GM23338 (cell line): ENCODE results near the gene NUP50. TPM values are rescaled to one million over a fixed set of nuclear protein-coding genes. Genes with fewer than 3 reads are reported as not detected.

Experiments used
- ATAC-seq: fragments of 200-7000 bp; cut with Tn5 transposase; 3 replicates; pipeline ENCODE4 v1.9.1; 2020
- DNase-seq: peaks from one replicate; pipeline ENCODE4 v3.0.0-alpha.2; 2015; ENCODE audit warnings: low spot score
- H2AFZ ChIP-seq: fragments of 200-600 bp; sonication (generic); 2 replicates; pipeline ENCODE4 v1.8.0; 2016; ENCODE audit warnings: antibody characterized with exemption, mild to moderate bottlenecking, moderate library complexity
- H3F3A ChIP-seq: fragments of 200-600 bp; sonication (generic); replicated peaks from 2 replicates; pipeline ENCODE4 v1.8.0; 2017; ENCODE audit warnings: antibody characterized with exemption, mixed run types, low read depth
- H3K27ac ChIP-seq: fragments of 200-600 bp; sonication (generic); 2 replicates; pipeline ENCODE4 v1.6.1; 2016; ENCODE audit warnings: low read depth
- H3K27me3 ChIP-seq: fragments of 200-600 bp; sonication (generic); 2 replicates; pipeline ENCODE4 v1.8.0; 2016; ENCODE audit warnings: mild to moderate bottlenecking, mixed run types, moderate library complexity; ENCODE audit not compliant: insufficient read depth
- H3K36me3 ChIP-seq: fragments of 200-600 bp; sonication (generic); 2 replicates; pipeline ENCODE4 v1.8.0; 2016; ENCODE audit warnings: mild to moderate bottlenecking; ENCODE audit not compliant: insufficient read depth
- H3K4me1 ChIP-seq: fragments of 200-600 bp; sonication (generic); 2 replicates; pipeline ENCODE4 v1.8.0; 2016; ENCODE audit warnings: mild to moderate bottlenecking, moderate library complexity; ENCODE audit not compliant: insufficient read depth
- H3K4me2 ChIP-seq: fragments of 200-600 bp; sonication (generic); 2 replicates; pipeline ENCODE4 v1.7.1; 2017; ENCODE audit warnings: mixed run types
- H3K4me3 ChIP-seq: fragments of 200-600 bp; sonication (generic); 2 replicates; pipeline ENCODE4 v1.6.1; 2016; ENCODE audit warnings: mixed run types
- H3K79me2 ChIP-seq: fragments of 200-600 bp; sonication (generic); replicated peaks from 2 replicates; pipeline ENCODE4 v1.8.0; 2017; ENCODE audit warnings: mild to moderate bottlenecking; ENCODE audit not compliant: insufficient read depth
- H3K9me2 ChIP-seq: fragments of 200-600 bp; sonication (generic); 2 replicates; pipeline ENCODE4 v1.8.0; 2017; ENCODE audit not compliant: insufficient read depth
- H4K20me1 ChIP-seq: fragments of 200-600 bp; sonication (generic); replicated peaks from 2 replicates; pipeline ENCODE4 v1.8.0; 2017; ENCODE audit warnings: mild to moderate bottlenecking; ENCODE audit not compliant: insufficient read depth
- H3K27ac Mint-ChIP-seq: 2 replicates; pipeline ENCODE4 v1.8.0; 2020; ENCODE audit warnings: inconsistent platforms, mild to moderate bottlenecking, moderate library complexity, mixed read lengths
- H3K27me3 Mint-ChIP-seq: 3 replicates; pipeline ENCODE4 v1.8.0; 2022; ENCODE audit warnings: low read depth, mild to moderate bottlenecking, moderate library complexity, mixed read lengths, inconsistent platforms; ENCODE audit not compliant: insufficient read depth, poor library complexity
- H3K36me3 Mint-ChIP-seq: 3 replicates; pipeline ENCODE4 v1.8.0; 2021; ENCODE audit warnings: low read depth, mild to moderate bottlenecking, inconsistent platforms, moderate library complexity, mixed read lengths
- H3K4me1 Mint-ChIP-seq: 3 replicates; pipeline ENCODE4 v1.8.0; 2020; ENCODE audit warnings: mild to moderate bottlenecking, inconsistent platforms, mixed read lengths
- H3K4me3 Mint-ChIP-seq: 3 replicates; pipeline ENCODE4 v1.8.0; 2021; ENCODE audit warnings: moderate library complexity, mild to moderate bottlenecking, inconsistent platforms, mixed read lengths
- H3K9me3 Mint-ChIP-seq: 3 replicates; pipeline ENCODE4 v1.8.0; 2020; ENCODE audit warnings: moderate library complexity, mild to moderate bottlenecking, inconsistent platforms, mixed read lengths
- JUNB ChIP-seq: IDR thresholded peaks from one replicate; pipeline ENCODE4 v1.6.1; 2016; ENCODE audit warnings: antibody characterized with exemption; ENCODE audit not compliant: unreplicated experiment
- POLR2AphosphoS5 ChIP-seq: IDR thresholded peaks from 2 replicates; pipeline ENCODE4 v1.6.1; 2016; ENCODE audit warnings: antibody characterized with exemption, low read depth
- REST ChIP-seq: IDR thresholded peaks from one replicate; pipeline ENCODE4 v1.6.1; 2018; ENCODE audit warnings: antibody characterized with exemption; ENCODE audit not compliant: unreplicated experiment
- polyA plus RNA-seq: library from polyadenylated mRNA; unstranded; fragments of >200 nt; fragmentation: Nextera tagmentation; extraction: Ambion mirVana; gene quantifications from 2 replicates; pipeline ENCODE4 v1.2.1, GENCODE V29; 2016
- total RNA-seq: library from RNA; depleted of rRNA; stranded (reverse); fragments of >200 nt; shearing (Covaris generic); gene quantifications from 2 replicates; pipeline ENCODE4 v1.2.3, GENCODE V29; 2014

NUP50 gene
- total and polyA plus RNA-seq, 2 experiments from 2014 or later: 45.9 to 96.6 TPM

GRCh38 chr22:45212992-45213751 is 49.4 kb downstream of the NUP50 start:
- Histone ChIP-seq H3K27ac (no peak overlapping the region), H3K36me3 (no peaks in the 10 kb centered on the region), H4K20me1 (peaks cover 19% of the 10 kb centered on the region), H2AFZ (no peak overlapping the region), H3K4me2 (peak overlapping the region; percentile 62; the same call in 1 of the 2 replicates), H3K27me3 (no peaks in the 10 kb centered on the region), H3K4me1 (peaks cover 10% of the 10 kb centered on the region), H3K9me2 (no peaks in the 10 kb centered on the region), H3F3A (peaks cover 7% of the 10 kb centered on the region; the same call in 1 of the 2 replicates), H3K79me2 (peaks cover 26% of the 10 kb centered on the region), H3K4me3 (no peak overlapping the region)
- no peaks in the 10 kb centered on the region for H3K9me3 Mint-ChIP-seq
- DNase-seq (no peak), ATAC-seq (0 out of 3 replicates have a peak, but pooled peaks have one; percentile 3)
- H3K27me3 Mint-ChIP-seq: peaks cover 7% of the 10 kb centered on the region
- H3K4me1 Mint-ChIP-seq: peaks cover 39% of the 10 kb centered on the region
- no peak overlapping the region for H3K27ac Mint-ChIP-seq
- TF ChIP-seq REST (peak; percentile 14), JUNB (no peak)
- H3K4me3 Mint-ChIP-seq: no peak overlapping the region
- H3K36me3 Mint-ChIP-seq: peaks cover 6% of the 10 kb centered on the region; the same call in 2 of the 3 replicates

GRCh38 chr22:45216133-45217003 is 52.6 kb downstream of the NUP50 start:
- Mint-ChIP-seq H3K27ac (no peak overlapping the region), H3K4me3 (no peak overlapping the region), H3K9me3 (no peaks in the 10 kb centered on the region), H3K36me3 (0 out of 3 replicates have a peak, but pooled peaks cover 3% of the 10 kb centered on the region), H3K4me1 (peaks cover 38% of the 10 kb centered on the region), H3K27me3 (peaks cover 4% of the 10 kb centered on the region)
- Histone ChIP-seq H3K4me1 (peaks cover 18% of the 10 kb centered on the region), H3K27me3 (no peaks in the 10 kb centered on the region), H3K4me3 (no peak overlapping the region), H3K36me3 (no peaks in the 10 kb centered on the region), H3K79me2 (peaks cover 41% of the 10 kb centered on the region), H3F3A (0 out of 2 replicates have a peak, but pooled peaks cover 7% of the 10 kb centered on the region), H2AFZ (no peak overlapping the region), H3K4me2 (no peak overlapping the region), H4K20me1 (peaks cover 19% of the 10 kb centered on the region), H3K9me2 (no peaks in the 10 kb centered on the region), H3K27ac (no peak overlapping the region)
- no peak for TF ChIP-seq POLR2AphosphoS5
- TF ChIP-seq REST: peak; percentile 83
- ATAC-seq (peak; percentile 79), DNase-seq (peak; percentile 68)
